ENCODE data around the gene FBXO39. TPM values are rescaled to one million over a fixed set of nuclear protein-coding genes. Genes with fewer than 3 reads are reported as not detected.

Gene FBXO39
- total RNA-seq, 4 donors from 2014 or later, result 0.91 to 1.5 (median 1.0) TPM; not detected in 1

DNA sequence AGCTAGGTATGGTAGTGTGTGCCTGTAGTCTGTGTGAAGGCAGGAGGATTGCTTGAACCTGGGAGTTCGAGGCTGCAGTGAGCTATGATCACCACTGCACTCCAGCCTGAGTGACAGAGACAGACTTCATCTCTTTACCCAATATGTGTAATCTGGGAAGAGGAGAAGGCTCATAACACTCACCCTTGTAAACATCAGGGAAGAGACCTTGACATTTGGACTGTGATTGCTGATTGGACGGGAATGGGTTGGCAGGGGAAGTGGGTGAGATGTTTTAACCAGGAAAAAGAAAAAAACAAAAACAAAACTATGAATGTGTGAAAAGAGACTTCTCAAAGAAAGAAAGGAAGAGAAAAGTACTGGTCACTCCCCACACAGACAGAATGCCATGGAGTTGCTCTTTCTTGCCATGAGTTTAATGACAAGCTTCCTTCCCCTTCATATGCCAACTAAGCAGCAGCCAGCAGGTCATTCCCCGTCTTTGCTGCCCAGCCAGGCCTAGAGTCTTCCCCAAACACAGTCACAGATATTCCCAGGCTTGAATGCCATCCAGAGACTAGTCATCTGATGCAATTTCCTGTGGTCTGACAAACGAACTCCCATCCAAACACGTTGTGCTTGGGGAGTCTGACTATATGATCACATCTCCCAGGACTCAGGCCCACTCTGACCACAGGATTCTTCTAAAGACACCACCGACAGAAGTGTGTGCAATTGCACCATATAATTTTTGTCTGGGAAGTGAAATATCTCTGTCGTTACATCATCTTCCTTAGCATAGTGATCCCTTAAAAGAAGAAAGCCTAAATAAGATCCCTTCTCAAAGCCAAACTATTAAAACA lies 23.7 kb upstream of the FBXO39 start:
- WGBS, result 39% methylated on average over 7 of the region's 7 CpGs
- Histone ChIP-seq H3K27ac (peak overlapping the region; percentile 88), H3K36me3 (no peaks in the 10 kb centered on the region), H3K9me3 (no peaks in the 10 kb centered on the region), H3K27me3 (no peaks in the 10 kb centered on the region), H3K4me1 (peaks cover 44% of the 10 kb centered on the region), H3K4me3 (no peak overlapping the region)
- peak in 1 of 2 donors; percentile 77 for DNase-seq (ENCODE audit: low spot score in 2 of 2)
- TF ChIP-seq POLR2A (IDR thresholded peaks at IDR 0.05), result no peak
- TF ChIP-seq POLR2AphosphoS5 (IDR thresholded peaks at IDR 0.05), result peak in 1 of 3 donors; percentile 9
- no peak for TF ChIP-seq EP300 (IDR thresholded peaks at IDR 0.05)
- TF ChIP-seq CTCF (IDR thresholded peaks at IDR 0.05), result no peak

DNA sequence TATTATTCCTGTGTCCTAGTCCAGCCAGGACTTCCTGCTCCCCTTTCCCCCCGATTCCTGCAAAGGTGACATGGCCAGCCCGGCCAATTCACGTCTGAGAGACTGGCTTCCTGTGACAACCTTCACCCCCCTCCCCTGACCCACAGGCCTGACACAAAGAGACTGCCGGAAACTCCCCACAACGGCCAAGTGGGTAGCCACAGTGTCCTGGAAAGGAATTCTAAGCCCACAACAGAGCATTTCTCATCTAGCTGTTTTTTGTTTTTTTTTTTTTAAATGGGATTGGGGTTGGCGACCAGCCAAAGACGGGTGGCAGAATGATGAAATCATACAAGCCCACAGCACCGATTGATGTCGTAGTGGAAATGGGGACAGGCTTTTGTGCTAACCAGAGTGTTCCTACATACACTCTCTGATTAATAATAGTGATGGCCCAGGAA lies 23.0 kb upstream of the FBXO39 start:
- H3K4me3 ChIP-seq, result no peak overlapping the region
- H3K36me3 ChIP-seq, result no peaks in the 10 kb centered on the region
- peak overlapping the region; percentile 88 for H3K27ac ChIP-seq
- no peaks in the 10 kb centered on the region for H3K27me3 ChIP-seq
- H3K9me3 ChIP-seq, result no peaks in the 10 kb centered on the region
- TF ChIP-seq EP300 (IDR thresholded peaks at IDR 0.05) (no peak), CTCF (IDR thresholded peaks at IDR 0.05) (no peak), POLR2AphosphoS5 (IDR thresholded peaks at IDR 0.05) (peak in 1 of 3 donors; percentile 19)
- WGBS, result 32% methylated on average over 8 of the region's 9 CpGs
- peaks cover 44% of the 10 kb centered on the region for H3K4me1 ChIP-seq
- peak; percentile 80 to 82 for DNase-seq (ENCODE audit: low spot score in 2 of 2)

GRCh38 chr17:6753546-6753945 lies 22.5 kb upstream of the FBXO39 start:
- Histone ChIP-seq H3K4me3 (no peak overlapping the region), H3K27me3 (no peaks in the 10 kb centered on the region), H3K27ac (peak overlapping the region; percentile 88), H3K36me3 (peaks cover 4% of the 10 kb centered on the region), H3K4me1 (peaks cover 44% of the 10 kb centered on the region), H3K9me3 (no peaks in the 10 kb centered on the region)
- TF ChIP-seq EP300 (IDR thresholded peaks at IDR 0.05), result no peak
- TF ChIP-seq CTCF (IDR thresholded peaks at IDR 0.05), result no peak
- TF ChIP-seq POLR2A (IDR thresholded peaks at IDR 0.05), result no peak
- TF ChIP-seq POLR2AphosphoS5 (IDR thresholded peaks at IDR 0.05), result no peak
- WGBS, result 77% methylated on average over 6 of the region's 6 CpGs
- DNase-seq (ENCODE audit: low spot score in 2 of 2), result no peak

DNA sequence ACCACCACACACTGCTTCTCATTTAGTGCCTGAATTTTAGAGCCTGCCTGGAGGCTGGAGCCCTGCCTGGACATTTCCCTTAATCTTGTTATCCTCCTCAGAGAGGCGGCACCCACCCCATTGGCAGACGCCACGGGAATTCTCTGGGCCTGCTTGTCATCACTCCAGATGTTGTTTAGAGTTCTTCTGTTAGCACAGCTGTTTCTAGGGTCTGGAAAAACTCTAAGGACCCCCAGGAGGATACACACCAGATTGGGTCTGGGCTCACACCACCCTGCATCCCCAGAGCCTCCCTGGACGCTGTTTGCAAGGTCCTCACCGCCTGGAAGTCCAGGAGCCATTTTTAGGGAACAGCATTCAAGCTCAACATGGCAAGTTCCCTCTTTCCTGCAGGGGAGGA lies 20.7 kb upstream of the FBXO39 start:
- peak overlapping the region; percentile 59 for H3K27ac ChIP-seq
- H3K9me3 ChIP-seq, result no peaks in the 10 kb centered on the region
- peak in 1 of 2 donors; percentile 68 for DNase-seq (ENCODE audit: low spot score in 2 of 2)
- peaks cover 19% of the 10 kb centered on the region for H3K36me3 ChIP-seq
- no peaks in the 10 kb centered on the region for H3K27me3 ChIP-seq
- TF ChIP-seq POLR2A (IDR thresholded peaks at IDR 0.05) (no peak), CTCF (IDR thresholded peaks at IDR 0.05) (no peak), POLR2AphosphoS5 (IDR thresholded peaks at IDR 0.05) (no peak), EP300 (IDR thresholded peaks at IDR 0.05) (no peak)
- peak overlapping the region; percentile 56 for H3K4me3 ChIP-seq
- peaks cover 44% of the 10 kb centered on the region for H3K4me1 ChIP-seq
- 23% methylated on average over 5 of the region's 5 CpGs for WGBS

- peak within 1 kb of the TSS; percentile 56 for H3K4me3 ChIP-seq
- no peak for TF ChIP-seq CTCF (IDR thresholded peaks at IDR 0.05)
- no peak for TF ChIP-seq POLR2A (IDR thresholded peaks at IDR 0.05)
- TF ChIP-seq EP300 (IDR thresholded peaks at IDR 0.05), result no peak
- TF ChIP-seq POLR2AphosphoS5 (IDR thresholded peaks at IDR 0.05), result no peak
- no peak for DNase-seq (ENCODE audit: low spot score in 2 of 2)
- peaks cover 24% of the 10 kb centered on the region for H3K36me3 ChIP-seq
- H3K9me3 ChIP-seq, result no peaks in the 10 kb centered on the region
- no peaks in the 10 kb centered on the region for H3K27me3 ChIP-seq
- H3K27ac ChIP-seq, result peak within 1 kb of the TSS; percentile 59
- 4% methylated on average over 14 of the region's 14 CpGs for WGBS
- peaks cover 44% of the 10 kb centered on the region for H3K4me1 ChIP-seq
These were observed 20.3 kb upstream of the FBXO39 start, which contains the start of gene XAF1 for GRCh38 chr17:6755731-6756184. Gene XAF1 (plus strand): TSS chr17:6756046. CDS start chr17:6756079, 33 bp downstream.
